GM04503 (cell line): ENCODE measurements around the gene CEP120.

Experiments used
- DNase-seq: peaks from one replicate; pipeline ENCODE4 v3.0.0-alpha.2; 2012; ENCODE audit warnings: low read depth

CEP120 gene

GRCh38 chr5:123299136-123299535, 124.1 kb downstream of the CEP120 start:
- no peak for DNase-seq

DNA sequence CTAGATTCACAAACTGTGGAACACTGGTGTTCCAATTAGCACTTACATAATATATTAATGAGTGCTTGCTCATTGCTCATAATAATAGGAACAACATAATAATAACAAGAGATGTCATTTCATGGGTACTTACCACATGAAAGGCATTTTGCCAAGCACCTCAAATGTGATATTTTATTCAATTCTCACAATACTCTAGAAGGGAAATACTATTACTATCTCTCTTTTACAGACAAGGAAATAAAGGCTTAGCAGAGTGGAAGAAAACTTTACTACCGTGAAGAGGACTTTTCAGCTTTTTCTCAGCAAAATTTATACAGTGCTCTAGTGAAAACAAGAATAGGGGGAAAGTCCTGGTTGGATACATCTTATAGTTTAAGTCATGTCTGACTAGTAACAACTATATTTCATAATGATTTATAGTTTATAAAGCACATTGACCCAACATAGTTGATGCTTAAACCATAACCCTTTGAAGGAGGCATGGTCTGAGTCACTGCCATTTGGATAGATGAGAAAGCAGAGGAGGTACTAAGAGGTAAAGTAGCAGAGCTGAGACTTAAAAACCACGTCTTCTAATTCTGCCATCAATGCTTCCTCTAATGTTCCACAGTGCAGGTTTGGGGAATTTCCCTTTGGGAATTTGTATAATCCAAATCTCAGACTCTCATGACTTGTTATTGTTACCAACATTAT, 124.7 kb downstream of the CEP120 start:
- no peak for DNase-seq

DNA sequence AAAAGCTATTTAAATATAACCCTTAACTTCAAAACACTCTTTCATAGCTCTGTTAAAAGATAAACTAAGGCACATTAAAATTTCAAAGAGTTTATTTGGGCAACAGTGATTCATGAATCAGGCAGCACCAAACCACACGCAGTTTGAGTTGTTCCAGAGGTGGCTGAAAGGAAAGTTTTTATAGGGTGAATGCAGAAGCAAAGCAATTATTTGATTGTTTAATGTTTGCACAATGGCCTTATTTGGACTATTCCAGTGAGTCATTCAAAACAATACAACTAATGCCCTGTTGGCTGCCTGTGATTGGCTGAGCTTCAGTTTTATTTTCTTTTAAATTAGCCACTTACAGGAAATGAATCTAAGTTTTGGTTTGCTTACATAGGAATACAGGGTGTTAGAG, 125.3 kb downstream of the CEP120 start:
- no peak for DNase-seq

DNA sequence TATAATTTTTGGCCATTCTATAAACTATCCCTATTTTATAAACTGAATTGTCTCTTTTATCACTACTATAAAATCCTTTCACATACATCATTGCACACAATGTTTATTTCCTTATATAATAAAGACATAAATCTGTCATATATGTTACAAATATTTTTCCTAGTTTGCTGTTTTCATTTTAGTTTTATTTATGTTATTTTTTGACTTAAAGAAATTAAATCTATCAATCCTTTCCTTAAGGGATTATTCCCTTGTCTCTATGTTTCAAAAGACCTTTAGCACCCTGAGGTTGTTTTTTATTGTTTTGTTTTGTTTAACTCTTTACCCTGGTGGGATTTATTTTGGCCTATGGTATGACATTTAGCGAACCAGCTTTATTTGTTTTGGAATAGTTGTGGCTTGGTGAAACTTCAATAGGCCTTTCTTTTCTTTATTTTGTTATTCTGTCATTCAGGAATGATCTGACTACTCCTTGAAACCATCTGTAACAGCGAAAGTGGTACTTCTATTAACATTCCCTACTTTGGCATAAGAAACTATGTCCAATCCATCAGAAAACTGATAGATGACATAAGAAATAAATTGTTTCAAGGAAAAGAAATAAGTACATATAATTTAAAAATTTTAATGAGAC, 125.9 kb downstream of the CEP120 start:
- no peak for DNase-seq
